Lower leg skin (tissue), 4 donors: ENCODE results near the gene IMMP2L. TPM values are rescaled to one million over a fixed set of nuclear protein-coding genes. Genes with fewer than 3 reads are reported as not detected.

Experiments used
- DNase-seq, 2 donors: peaks; one replicate each; pipeline ENCODE4 v3.0.0-alpha.2; 2019; ENCODE audit warnings: low spot score in 2 of 2
- H3K4me3 ChIP-seq: fragments of 200-600 bp; sonication (generic); 2 replicates; pipeline ENCODE4 v1.5.1; 2017; ENCODE audit warnings: mild to moderate bottlenecking, low read depth; ENCODE audit not compliant: poor library complexity, severe bottlenecking
- CTCF ChIP-seq, 3 donors: fragments of 450-650 bp; IDR thresholded peaks; one replicate each; pipeline ENCODE4 v1.5.1; 2016; ENCODE audit warnings: antibody characterized with exemption in 3 of 3, mild to moderate bottlenecking in 3 of 3, moderate library complexity in 2 of 3
- POLR2A ChIP-seq, 2 donors: fragments of 450-650 bp; IDR thresholded peaks; one replicate each; pipeline ENCODE4 v1.6.1; 2016 to 2017; ENCODE audit warnings: antibody characterized with exemption in 2 of 2, mild to moderate bottlenecking in 1 of 2, moderate library complexity in 1 of 2
- WGBS, 2 donors: methylation state at CpG; one replicate each; pipeline ENCODE4 v1.1.5; 2018; 5-methylcytosine and 5-hydroxymethylcytosine counted together
- intact Hi-C: fragments of 100-400 bp; cut with DNase I; formaldehyde crosslinking; loops from one replicate; pipeline ENCODE4 v1.15.0; 2023; ENCODE audit warnings: low total_unique reads
- total RNA-seq, 4 donors: library from RNA; depleted of rRNA; stranded (reverse); fragments of >200 nt; gene quantifications; one replicate each; pipeline ENCODE4 v1.1.0, GENCODE V29; 2016

The IMMP2L gene
- total RNA-seq, 4 donors from 2014 or later = 13.6 to 16.8 (median 16.4) TPM

GRCh38 chr7:111320133-111320532, 242.2 kb downstream of the IMMP2L start:
- intact Hi-C loops = no loop called here
- no peak for DNase-seq
- H3K4me3 ChIP-seq = no peak overlapping the region
- TF ChIP-seq POLR2A (IDR thresholded peaks at IDR 0.05) = no peak
- TF ChIP-seq CTCF (IDR thresholded peaks at IDR 0.05) = no peak

GRCh38 chr7:111312966-111313365, 249.3 kb downstream of the IMMP2L start:
- no peak overlapping the region for H3K4me3 ChIP-seq
- no peak for DNase-seq
- intact Hi-C loops = no loop called here
- no peak for TF ChIP-seq POLR2A (IDR thresholded peaks at IDR 0.05)
- TF ChIP-seq CTCF (IDR thresholded peaks at IDR 0.05) = no peak

- no peak overlapping the region for H3K4me3 ChIP-seq
- TF ChIP-seq POLR2A (IDR thresholded peaks at IDR 0.05) = no peak
- no peak for TF ChIP-seq CTCF (IDR thresholded peaks at IDR 0.05)
- WGBS, 2 donors = 93 to 100% methylated on average over 1 of the region's 1 CpG
- intact Hi-C loops = no loop called here
- no peak for DNase-seq
Observed at GRCh38 chr7:111308691-111309090, 253.6 kb downstream of the IMMP2L start.

GRCh38 chr7:111301891-111302290, 260.4 kb downstream of the IMMP2L start:
- TF ChIP-seq CTCF (IDR thresholded peaks at IDR 0.05) (no peak), POLR2A (IDR thresholded peaks at IDR 0.05) (no peak)
- DNase-seq = no peak
- intact Hi-C loops = no loop called here
- 95 to 100% methylated on average over 1 of the region's 1 CpG for WGBS, 2 donors
- H3K4me3 ChIP-seq = no peak overlapping the region

GRCh38 chr7:111294494-111294893, 267.8 kb downstream of the IMMP2L start:
- DNase-seq = no peak

More at GRCh38 chr7:111294494-111294893, 267.8 kb downstream of the IMMP2L start:
- H3K4me3 ChIP-seq = no peak overlapping the region
- TF ChIP-seq CTCF (IDR thresholded peaks at IDR 0.05) = no peak
- TF ChIP-seq POLR2A (IDR thresholded peaks at IDR 0.05) = no peak
- 85 to 94% methylated on average over 4 of the region's 4 CpGs for WGBS, 2 donors
- intact Hi-C loops = no loop called here
